ENCODE results near the gene KCTD10.

DNA sequence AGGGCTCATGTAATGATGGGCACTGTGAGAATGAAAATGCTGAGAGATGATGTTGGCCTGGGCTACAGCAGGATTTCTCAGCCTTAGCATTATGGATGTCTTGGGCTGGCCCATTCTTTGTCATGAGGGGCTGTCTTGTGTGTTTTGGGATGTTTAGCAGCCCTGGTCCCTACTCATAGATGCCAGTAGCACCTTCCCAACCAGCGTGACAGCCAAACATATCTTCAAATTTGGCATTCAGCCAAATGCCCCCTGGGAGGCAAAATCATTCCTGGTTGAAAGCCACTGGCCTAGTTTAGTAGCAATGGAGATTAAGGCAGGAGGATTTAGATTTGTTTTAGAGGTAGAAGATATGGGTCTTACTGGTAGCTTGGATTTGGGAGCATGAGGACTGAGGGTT lies 27.0 kb upstream of the KCTD10 start:
- TF ChIP-seq, protein P1, sequence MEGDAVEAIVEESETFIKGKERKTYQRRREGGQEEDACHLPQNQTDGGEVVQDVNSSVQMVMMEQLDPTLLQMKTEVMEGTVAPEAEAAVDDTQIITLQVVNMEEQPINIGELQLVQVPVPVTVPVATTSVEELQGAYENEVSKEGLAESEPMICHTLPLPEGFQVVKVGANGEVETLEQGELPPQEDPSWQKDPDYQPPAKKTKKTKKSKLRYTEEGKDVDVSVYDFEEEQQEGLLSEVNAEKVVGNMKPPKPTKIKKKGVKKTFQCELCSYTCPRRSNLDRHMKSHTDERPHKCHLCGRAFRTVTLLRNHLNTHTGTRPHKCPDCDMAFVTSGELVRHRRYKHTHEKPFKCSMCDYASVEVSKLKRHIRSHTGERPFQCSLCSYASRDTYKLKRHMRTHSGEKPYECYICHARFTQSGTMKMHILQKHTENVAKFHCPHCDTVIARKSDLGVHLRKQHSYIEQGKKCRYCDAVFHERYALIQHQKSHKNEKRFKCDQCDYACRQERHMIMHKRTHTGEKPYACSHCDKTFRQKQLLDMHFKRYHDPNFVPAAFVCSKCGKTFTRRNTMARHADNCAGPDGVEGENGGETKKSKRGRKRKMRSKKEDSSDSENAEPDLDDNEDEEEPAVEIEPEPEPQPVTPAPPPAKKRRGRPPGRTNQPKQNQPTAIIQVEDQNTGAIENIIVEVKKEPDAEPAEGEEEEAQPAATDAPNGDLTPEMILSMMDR (IDR thresholded peaks at IDR 0.05), result no peak
- TF ChIP-seq CHD2 (IDR thresholded peaks at IDR 0.05; ENCODE audit: low read length, partially characterized antibody), result no peak
- TF ChIP-seq JUNB (IDR thresholded peaks at IDR 0.05), result no peak
- no peak for TF ChIP-seq POLR2A (IDR thresholded peaks at IDR 0.05; ENCODE audit: low read length)
- TF ChIP-seq MAZ (IDR thresholded peaks at IDR 0.05; ENCODE audit: borderline replicate concordance, low read depth, low read length), result no peak
- TF ChIP-seq, protein P2, sequence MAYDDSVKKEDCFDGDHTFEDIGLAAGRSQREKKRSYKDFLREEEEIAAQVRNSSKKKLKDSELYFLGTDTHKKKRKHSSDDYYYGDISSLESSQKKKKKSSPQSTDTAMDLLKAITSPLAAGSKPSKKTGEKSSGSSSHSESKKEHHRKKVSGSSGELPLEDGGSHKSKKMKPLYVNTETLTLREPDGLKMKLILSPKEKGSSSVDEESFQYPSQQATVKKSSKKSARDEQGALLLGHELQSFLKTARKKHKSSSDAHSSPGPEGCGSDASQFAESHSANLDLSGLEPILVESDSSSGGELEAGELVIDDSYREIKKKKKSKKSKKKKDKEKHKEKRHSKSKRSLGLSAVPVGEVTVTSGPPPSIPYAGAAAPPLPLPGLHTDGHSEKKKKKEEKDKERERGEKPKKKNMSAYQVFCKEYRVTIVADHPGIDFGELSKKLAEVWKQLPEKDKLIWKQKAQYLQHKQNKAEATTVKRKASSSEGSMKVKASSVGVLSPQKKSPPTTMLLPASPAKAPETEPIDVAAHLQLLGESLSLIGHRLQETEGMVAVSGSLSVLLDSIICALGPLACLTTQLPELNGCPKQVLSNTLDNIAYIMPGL (CRISPR knock-in tag; IDR thresholded peaks at IDR 0.05; ENCODE audit: borderline replicate concordance), result no peak
- no peak for TF ChIP-seq MAX (IDR thresholded peaks at IDR 0.05)

All from A549 (cell line).